BJ (cell line): ENCODE results near the gene ODAD3. TPM values are rescaled to one million over a fixed set of nuclear protein-coding genes. Genes with fewer than 3 reads are reported as not detected.
A peak's percentile ranks its signal among the peaks of the same experiment; 100 is the strongest.

ENCODE experiments used
- CTCF ChIA-PET: fragments of 350-600 bp; formaldehyde crosslinking; extraction: SDS; loops from one replicate; lab custom pipeline; 2021; ENCODE audit warnings: antibody characterized with exemption, inconsistent platforms; lab: Yijun Ruan, JAX
- POLR2A ChIA-PET: fragments of 300-600 bp; sonication (Branson Sonifier 250); formaldehyde crosslinking; extraction: SDS; loops from one replicate; lab custom pipeline; 2021; ENCODE audit warnings: antibody characterized with exemption; lab: Charles Lee
- DNase-seq: peaks from one replicate; pipeline ENCODE4 v3.0.0-alpha.2; 2011; ENCODE audit warnings: low read depth
- H3K27me3 ChIP-seq: 2 replicates; pipeline ENCODE4 v1.6.0; 2011; ENCODE audit warnings: low read length; ENCODE audit not compliant: control insufficient read depth, insufficient read depth
- H3K36me3 ChIP-seq: 2 replicates; pipeline ENCODE4 v1.5.1; 2011; ENCODE audit warnings: low read length; ENCODE audit not compliant: control insufficient read depth, insufficient read depth
- H3K4me3 ChIP-seq: 2 replicates; pipeline ENCODE4 v1.5.1; 2011; ENCODE audit warnings: low read depth, mild to moderate bottlenecking, control low read depth, low read length
- polyA plus RNA-seq: library from polyadenylated mRNA; depleted of rRNA; stranded (reverse); fragments of >200 nt; gene quantifications from 2 replicates; pipeline ENCODE4 v1.2.3, GENCODE V29; 2011
- TF ChIP-seq, protein P1 (sequence below): IDR thresholded peaks from 2 replicates; pipeline ENCODE4 v1.5.1; 2011; ENCODE audit warnings: low read depth, mild to moderate bottlenecking, control low read depth, inconsistent platforms, low read length, moderate library complexity; ENCODE audit not compliant: insufficient read depth

Gene ODAD3
- polyA plus RNA-seq, 1 experiment, result 0.38 TPM

DNA sequence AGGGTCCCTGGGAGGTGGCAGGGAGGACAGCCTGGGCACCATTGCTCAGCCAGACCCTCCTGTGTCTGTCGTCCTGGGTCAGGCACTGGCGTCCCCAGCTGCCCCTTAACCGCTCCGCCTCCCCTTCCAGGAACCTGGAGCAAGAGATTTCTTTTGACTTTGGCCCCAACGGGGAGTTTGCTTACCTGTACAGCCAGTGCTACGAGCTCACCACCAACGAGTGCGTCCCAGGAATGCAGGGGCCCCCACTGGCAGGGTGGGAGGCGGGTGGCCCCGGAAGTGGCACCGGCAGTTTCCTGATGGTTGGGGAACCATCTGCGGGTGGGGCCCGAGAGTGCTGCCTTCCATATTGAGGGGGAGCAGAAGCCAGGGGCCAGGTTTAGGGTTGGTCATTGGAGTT, 13.5 kb upstream of the ODAD3 start:
- ChIA-PET POLR2A (no interaction called here), CTCF (interaction anchor here (0.7 to 2.6 kb wide), 7 partner anchors 11 to 204 kb away, joined by 3 to 9 read pairs (median 4); no protein-coding TSS in a partner anchor)
- no peak overlapping the region for H3K4me3 ChIP-seq
- DNase-seq, result no peak
- H3K27me3 ChIP-seq, result no peaks in the 10 kb centered on the region
- TF ChIP-seq, protein P1, sequence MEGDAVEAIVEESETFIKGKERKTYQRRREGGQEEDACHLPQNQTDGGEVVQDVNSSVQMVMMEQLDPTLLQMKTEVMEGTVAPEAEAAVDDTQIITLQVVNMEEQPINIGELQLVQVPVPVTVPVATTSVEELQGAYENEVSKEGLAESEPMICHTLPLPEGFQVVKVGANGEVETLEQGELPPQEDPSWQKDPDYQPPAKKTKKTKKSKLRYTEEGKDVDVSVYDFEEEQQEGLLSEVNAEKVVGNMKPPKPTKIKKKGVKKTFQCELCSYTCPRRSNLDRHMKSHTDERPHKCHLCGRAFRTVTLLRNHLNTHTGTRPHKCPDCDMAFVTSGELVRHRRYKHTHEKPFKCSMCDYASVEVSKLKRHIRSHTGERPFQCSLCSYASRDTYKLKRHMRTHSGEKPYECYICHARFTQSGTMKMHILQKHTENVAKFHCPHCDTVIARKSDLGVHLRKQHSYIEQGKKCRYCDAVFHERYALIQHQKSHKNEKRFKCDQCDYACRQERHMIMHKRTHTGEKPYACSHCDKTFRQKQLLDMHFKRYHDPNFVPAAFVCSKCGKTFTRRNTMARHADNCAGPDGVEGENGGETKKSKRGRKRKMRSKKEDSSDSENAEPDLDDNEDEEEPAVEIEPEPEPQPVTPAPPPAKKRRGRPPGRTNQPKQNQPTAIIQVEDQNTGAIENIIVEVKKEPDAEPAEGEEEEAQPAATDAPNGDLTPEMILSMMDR, result no peak
- peaks cover 27% of the 10 kb centered on the region for H3K36me3 ChIP-seq

GRCh38 chr19:11447347-11448262, 12.7 kb upstream of the ODAD3 start:
- TF ChIP-seq, protein P1, result no peak
- Histone ChIP-seq H3K36me3 (peaks cover 27% of the 10 kb centered on the region), H3K4me3 (no peak overlapping the region), H3K27me3 (no peaks in the 10 kb centered on the region)
- POLR2A ChIA-PET, result no interaction called here
- CTCF ChIA-PET, result interaction anchor here (0.6 to 2.6 kb wide), 10 partner anchors 10 to 204 kb away, joined by 3 to 9 read pairs (median 4); no protein-coding TSS in a partner anchor
- DNase-seq, result no peak

GRCh38 chr19:11446652-11447301, 11.9 kb upstream of the ODAD3 start:
- CTCF ChIA-PET, result interaction anchor here (0.6 to 1.9 kb wide), 10 partner anchors 8 to 203 kb away, joined by 3 to 16 read pairs (median 4); partner anchors contain the start of gene EPOR
- Histone ChIP-seq H3K4me3 (no peak overlapping the region), H3K27me3 (no peaks in the 10 kb centered on the region), H3K36me3 (peaks cover 29% of the 10 kb centered on the region)
- TF ChIP-seq, protein P1, result peak; percentile 80
- POLR2A ChIA-PET, result no interaction called here
- no peak for DNase-seq

DNA sequence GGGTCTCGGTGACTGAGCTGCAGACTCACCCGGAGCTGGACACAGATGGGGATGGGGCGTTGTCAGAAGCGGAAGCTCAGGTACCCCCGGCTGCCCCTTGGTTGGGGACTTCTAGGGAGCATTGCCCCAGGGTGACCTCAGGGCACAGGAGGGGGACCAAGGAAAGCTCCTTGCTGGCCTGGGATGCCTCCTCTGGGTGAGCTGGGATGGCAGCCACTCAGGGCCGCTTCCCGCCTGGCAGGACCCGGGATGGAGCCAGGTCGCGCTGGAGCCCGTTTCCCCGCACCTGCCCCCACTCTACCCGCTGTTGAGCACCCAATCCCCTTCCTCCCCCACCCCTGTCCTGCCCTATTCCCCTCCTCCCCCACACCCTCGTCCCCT, 11.3 kb upstream of the ODAD3 start:
- Histone ChIP-seq H3K36me3 (peaks cover 32% of the 10 kb centered on the region), H3K4me3 (no peak overlapping the region), H3K27me3 (no peaks in the 10 kb centered on the region)
- CTCF ChIA-PET, result interaction anchor here (0.7 to 1.9 kb wide), 8 partner anchors 9 to 180 kb away, joined by 3 to 16 read pairs (median 5); partner anchors contain the start of gene EPOR
- POLR2A ChIA-PET, result no interaction called here
- TF ChIP-seq, protein P1, result no peak
- DNase-seq, result no peak

DNA sequence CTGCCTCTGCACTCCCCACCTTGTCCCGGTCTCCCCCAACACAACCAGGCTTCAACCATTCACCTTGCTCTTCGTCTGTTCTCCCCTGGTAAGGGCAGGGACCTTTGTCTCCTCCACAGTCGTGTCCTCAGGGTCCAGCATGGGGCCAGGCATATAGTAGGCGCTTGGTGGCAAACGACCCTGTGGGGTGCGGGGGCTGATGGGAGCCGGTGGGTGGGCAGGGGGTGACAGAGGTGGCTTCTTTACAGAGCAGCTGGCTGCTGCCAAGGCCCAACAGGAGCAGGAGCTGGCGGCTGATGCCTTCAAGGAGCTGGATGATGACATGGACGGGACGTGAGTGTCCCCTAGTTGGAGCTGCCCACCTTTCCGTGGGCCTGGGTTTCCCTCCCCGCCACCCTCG, 10.2 kb upstream of the ODAD3 start:
- no peak overlapping the region for H3K4me3 ChIP-seq
- peaks cover 38% of the 10 kb centered on the region for H3K36me3 ChIP-seq
- ChIA-PET CTCF (interaction anchor here (0.6 to 1.9 kb wide), 7 partner anchors 10 to 159 kb away, joined by 3 to 16 read pairs (median 6); partner anchors contain the start of gene EPOR), POLR2A (no interaction called here)
- DNase-seq, result no peak
- H3K27me3 ChIP-seq, result no peaks in the 10 kb centered on the region
- TF ChIP-seq, protein P1, result no peak
